GM23248 (cell line): ENCODE data around the gene SIRT1. TPM values are rescaled to one million over a fixed set of nuclear protein-coding genes. Genes with fewer than 3 reads are reported as not detected.
A peak's percentile ranks its signal among the peaks of the same experiment; 100 is the strongest.

Source experiments
- DNase-seq: peaks from one replicate; pipeline ENCODE4 v3.0.0-alpha.2; 2015
- H2AFZ ChIP-seq: fragments of 200-600 bp; sonication (generic); 2 replicates; pipeline ENCODE4 v1.6.1; 2016; ENCODE audit warnings: antibody characterized with exemption
- H3F3A ChIP-seq: fragments of 200-600 bp; sonication (generic); 2 replicates; pipeline ENCODE4 v1.6.1; 2016; ENCODE audit warnings: mild to moderate bottlenecking, antibody characterized with exemption, mixed run types; ENCODE audit not compliant: insufficient read depth
- H3K27ac ChIP-seq: fragments of 200-600 bp; sonication (generic); 2 replicates; pipeline ENCODE4 v1.5.1; 2016; ENCODE audit warnings: mild to moderate bottlenecking
- H3K27me3 ChIP-seq: fragments of 200-600 bp; sonication (generic); replicated peaks from 2 replicates; pipeline ENCODE4 v1.6.1; 2016; ENCODE audit warnings: mild to moderate bottlenecking; ENCODE audit not compliant: insufficient read depth
- H3K36me3 ChIP-seq: fragments of 200-600 bp; sonication (generic); 2 replicates; pipeline ENCODE4 v1.6.1; 2016; ENCODE audit warnings: low read depth, mild to moderate bottlenecking
- H3K4me1 ChIP-seq: fragments of 200-600 bp; sonication (generic); 2 replicates; pipeline ENCODE4 v1.6.1; 2016; ENCODE audit warnings: mild to moderate bottlenecking; ENCODE audit not compliant: insufficient read depth
- H3K4me2 ChIP-seq: fragments of 200-600 bp; sonication (generic); one replicate; pipeline ENCODE4 v1.6.1; 2016; ENCODE audit warnings: mild to moderate bottlenecking; ENCODE audit not compliant: unreplicated experiment
- H3K4me3 ChIP-seq: fragments of 200-600 bp; sonication (generic); 2 replicates; pipeline ENCODE4 v1.5.1; 2016; ENCODE audit warnings: mild to moderate bottlenecking
- H3K79me2 ChIP-seq: fragments of 200-600 bp; sonication (generic); 2 replicates; pipeline ENCODE4 v1.6.1; 2016; ENCODE audit warnings: mild to moderate bottlenecking; ENCODE audit not compliant: insufficient read depth
- H3K9ac ChIP-seq: fragments of 200-600 bp; sonication (generic); 2 replicates; pipeline ENCODE4 v1.6.1; 2016; ENCODE audit warnings: mild to moderate bottlenecking
- H3K9me2 ChIP-seq: fragments of 200-600 bp; sonication (generic); 2 replicates; pipeline ENCODE4 v1.6.1; 2016; ENCODE audit warnings: mixed run types, mild to moderate bottlenecking, moderate library complexity; ENCODE audit not compliant: insufficient read depth
- H3K9me3 ChIP-seq: fragments of 200-600 bp; sonication (generic); one replicate; pipeline ENCODE4 v1.6.1; 2017; ENCODE audit warnings: low read depth
- H4K20me1 ChIP-seq: fragments of 200-600 bp; sonication (generic); 2 replicates; pipeline ENCODE4 v1.6.0; 2016; ENCODE audit not compliant: insufficient read depth
- EZH2 ChIP-seq: fragments of 200-600 bp; sonication (generic); IDR thresholded peaks from 2 replicates; pipeline ENCODE4 v1.6.1; 2018; ENCODE audit warnings: antibody characterized with exemption, mild to moderate bottlenecking; ENCODE audit not compliant: insufficient read depth, poor library complexity, severe bottlenecking
- EZH2phosphoT487 ChIP-seq: fragments of 200-600 bp; sonication (generic); IDR thresholded peaks from 2 replicates; pipeline ENCODE4 v1.6.1; 2018; ENCODE audit warnings: antibody characterized with exemption, moderate library complexity, mild to moderate bottlenecking, low read depth; ENCODE audit not compliant: insufficient read depth
- WGBS, 2 experiments: methylation state at CpG; one replicate each; pipeline ENCODE4 v1.1.6; 2015 to 2017; ENCODE audit warnings: low lambda C conversion rate in 2 of 2, low coverage in 1 of 2; ENCODE audit errors: missing lambda C conversion rate in 2 of 2; 5-methylcytosine and 5-hydroxymethylcytosine counted together
- in situ Hi-C: fragments of 300-500 bp; cut with MboI; formaldehyde crosslinking; loops from 2 replicates; pipeline ENCODE4 v1.15.0; 2020
- polyA plus RNA-seq: library from polyadenylated mRNA; unstranded; fragments of >200 nt; fragmentation: Nextera tagmentation; extraction: Ambion mirVana; gene quantifications from 2 replicates; pipeline ENCODE4 v1.2.1, GENCODE V29; 2016
- total RNA-seq: library from RNA; depleted of rRNA; stranded (reverse); fragments of >200 nt; shearing (Covaris generic); gene quantifications from 2 replicates; pipeline ENCODE4 v1.2.3, GENCODE V29; 2014

SIRT1 gene
- total and polyA plus RNA-seq, 2 experiments from 2014 or later, result 9.4 to 14.6 TPM

GRCh38 chr10:67925449-67926005, 41.1 kb downstream of the SIRT1 start:
- peak; percentile 95 for DNase-seq

DNA sequence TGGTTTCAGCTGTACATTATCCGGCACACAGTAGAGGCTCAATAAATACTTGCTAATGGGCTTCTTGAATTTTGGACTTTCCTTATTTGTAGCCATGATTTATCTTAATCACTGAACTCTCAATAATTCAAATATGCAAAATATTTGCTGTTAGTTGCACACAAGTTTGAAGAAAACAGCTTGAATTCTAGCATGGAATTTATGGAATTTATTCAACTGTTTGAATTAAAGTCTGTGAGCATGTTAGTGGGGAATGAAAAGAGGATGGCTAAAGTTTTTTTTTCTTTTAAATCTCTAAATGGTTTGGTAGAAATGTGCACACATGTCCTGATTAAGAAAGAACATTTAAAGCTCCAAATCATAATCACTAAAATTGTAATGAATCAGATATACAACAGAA, 42.5 kb downstream of the SIRT1 start:
- Histone ChIP-seq H2AFZ (no peak overlapping the region), H3K27me3 (no peaks in the 10 kb centered on the region), H3K79me2 (peaks cover 47% of the 10 kb centered on the region), H3F3A (peaks cover 87% of the 10 kb centered on the region), H3K36me3 (peaks cover 60% of the 10 kb centered on the region), H3K9me3 (no peaks in the 10 kb centered on the region), H4K20me1 (0 out of 2 replicates have a peak, but pooled peaks cover 3% of the 10 kb centered on the region), H3K4me3 (no peak overlapping the region), H3K9me2 (no peaks in the 10 kb centered on the region), H3K4me2 (no peak overlapping the region), H3K4me1 (peaks cover 55% of the 10 kb centered on the region), H3K27ac (peak overlapping the region; percentile 75), H3K9ac (no peak overlapping the region)
- TF ChIP-seq EZH2 (no peak), EZH2phosphoT487 (no peak)
- in situ Hi-C loops, result no loop called here
- DNase-seq, result no peak
- 94 to 98% methylated on average over 1 of the region's 1 CpG for WGBS, 2 experiments

More at GRCh38 chr10:67925449-67926005, 41.1 kb downstream of the SIRT1 start:
- in situ Hi-C loops, result no loop called here
- Histone ChIP-seq H3K4me1 (peaks cover 63% of the 10 kb centered on the region), H3K9ac (no peak overlapping the region), H3K36me3 (peaks cover 66% of the 10 kb centered on the region), H3K27ac (peak overlapping the region; percentile 75), H3F3A (peaks cover 93% of the 10 kb centered on the region), H3K9me3 (no peaks in the 10 kb centered on the region), H3K4me3 (no peak overlapping the region), H3K79me2 (peaks cover 47% of the 10 kb centered on the region), H2AFZ (no peak overlapping the region), H3K27me3 (no peaks in the 10 kb centered on the region), H4K20me1 (0 out of 2 replicates have a peak, but pooled peaks cover 3% of the 10 kb centered on the region), H3K9me2 (no peaks in the 10 kb centered on the region), H3K4me2 (peak overlapping the region; percentile 15)
- 2 to 4% methylated on average over 1 of the region's 1 CpG for WGBS, 2 experiments
- TF ChIP-seq EZH2phosphoT487, result no peak
- TF ChIP-seq EZH2, result no peak

GRCh38 chr10:67933199-67933598, 48.7 kb downstream of the SIRT1 start:
- Histone ChIP-seq H3K79me2 (peaks cover 82% of the 10 kb centered on the region), H3F3A (peaks cover 80% of the 10 kb centered on the region), H3K9ac (no peak overlapping the region), H3K36me3 (peaks cover 79% of the 10 kb centered on the region), H3K4me3 (no peak overlapping the region), H2AFZ (no peak overlapping the region), H3K27ac (no peak overlapping the region), H3K9me3 (no peaks in the 10 kb centered on the region), H3K27me3 (no peaks in the 10 kb centered on the region), H4K20me1 (no peaks in the 10 kb centered on the region), H3K4me2 (no peak overlapping the region), H3K4me1 (peaks cover 19% of the 10 kb centered on the region), H3K9me2 (no peaks in the 10 kb centered on the region)
- no peak for DNase-seq
- in situ Hi-C loops, result no loop called here
- 97 to 100% methylated on average over 2 of the region's 2 CpGs for WGBS, 2 experiments
- TF ChIP-seq EZH2 (no peak), EZH2phosphoT487 (no peak)

DNA sequence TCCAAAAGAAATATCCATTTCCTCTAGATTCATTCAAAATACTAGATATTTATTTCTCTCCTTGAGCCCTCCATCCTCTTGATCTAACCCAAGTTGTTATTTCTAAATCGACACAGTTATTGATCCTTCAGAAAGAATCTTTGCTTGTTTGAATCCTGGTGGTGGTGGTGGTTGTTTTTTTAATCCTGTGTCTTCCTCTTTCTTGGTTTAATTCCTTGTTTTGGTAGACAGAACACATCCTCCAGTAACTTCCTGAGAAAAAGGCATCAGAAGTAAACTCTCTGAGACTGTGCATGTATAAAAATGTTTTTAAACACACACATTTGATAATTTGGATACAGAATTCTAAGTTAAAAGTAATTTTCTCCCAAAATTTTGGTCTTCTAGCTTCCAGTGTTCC, 49.9 kb downstream of the SIRT1 start:
- peaks cover 79% of the 10 kb centered on the region for H3K79me2 ChIP-seq
- no peaks in the 10 kb centered on the region for H4K20me1 ChIP-seq
- no peak overlapping the region for H2AFZ ChIP-seq
- no peak overlapping the region for H3K4me2 ChIP-seq
- 98 to 100% methylated on average over 1 of the region's 1 CpG for WGBS, 2 experiments
- DNase-seq, result no peak
- peaks cover 81% of the 10 kb centered on the region for H3K36me3 ChIP-seq
- in situ Hi-C loops, result no loop called here
- TF ChIP-seq EZH2phosphoT487 (no peak), EZH2 (no peak)
- H3K4me3 ChIP-seq, result no peak overlapping the region
- H3K4me1 ChIP-seq, result peaks cover 19% of the 10 kb centered on the region
- 0 out of 2 replicates have a peak overlapping the region, but pooled peaks have one; percentile 6 for H3K27ac ChIP-seq
- H3K27me3 ChIP-seq, result no peaks in the 10 kb centered on the region
- no peaks in the 10 kb centered on the region for H3K9me3 ChIP-seq
- peaks cover 79% of the 10 kb centered on the region for H3F3A ChIP-seq
- no peaks in the 10 kb centered on the region for H3K9me2 ChIP-seq
- H3K9ac ChIP-seq, result no peak overlapping the region
